Activated B cell treated with CpG ODN at 0.5 μM for 24 hours (primary cell): Measurements from ENCODE around the gene DCAKD. TPM values are rescaled to one million over a fixed set of nuclear protein-coding genes. Genes with fewer than 3 reads are reported as not detected.

Source experiments
- ATAC-seq: fragments of 200-7000 bp; cut with Tn5 transposase; one replicate; pipeline ENCODE4 v1.10.0; 2021; ENCODE audit warnings: low read depth, mild to moderate bottlenecking, moderate library complexity
- CTCF ChIA-PET: fragments of 350-600 bp; sonication (Branson Sonifier 250); formaldehyde crosslinking; loops from one replicate; lab custom pipeline; 2021; ENCODE audit warnings: antibody characterized with exemption; lab: Charles Lee
- POLR2A ChIA-PET: fragments of 350-600 bp; sonication (Branson Sonifier 250); formaldehyde crosslinking; loops from one replicate; lab custom pipeline; 2021; ENCODE audit warnings: antibody characterized with exemption; lab: Charles Lee
- DNase-seq: peaks from one replicate; pipeline ENCODE4 v3.0.0; 2022
- H3K27ac Mint-ChIP-seq: one replicate; pipeline ENCODE4 v1.8.0; 2020; ENCODE audit warnings: mixed read lengths
- H3K27me3 Mint-ChIP-seq: one replicate; pipeline ENCODE4 v1.8.0; 2021; ENCODE audit warnings: mixed read lengths
- H3K36me3 Mint-ChIP-seq: one replicate; pipeline ENCODE4 v1.8.0; 2021; ENCODE audit warnings: low read depth, mixed read lengths
- H3K4me1 Mint-ChIP-seq: one replicate; pipeline ENCODE4 v1.8.0; 2021; ENCODE audit warnings: mixed read lengths
- H3K4me3 Mint-ChIP-seq: one replicate; pipeline ENCODE4 v1.8.0; 2020; ENCODE audit warnings: mild to moderate bottlenecking, mixed read lengths
- H3K9me3 Mint-ChIP-seq: one replicate; pipeline ENCODE4 v1.8.0; 2020; ENCODE audit warnings: mixed read lengths
- CTCF ChIP-seq: fragments of 200-600 bp; IDR thresholded peaks from one replicate; pipeline ENCODE4 v1.8.0; 2022; ENCODE audit warnings: antibody characterized with exemption, mild to moderate bottlenecking
- intact Hi-C: fragments of 100-400 bp; cut with micrococcal nuclease; formaldehyde crosslinking; loops from one replicate; pipeline ENCODE4 v1.15.1; 2024
- total RNA-seq: library from RNA; stranded (reverse); gene quantifications from 2 replicates; pipeline ENCODE4 v1.2.3, GENCODE V29; 2022

The DCAKD gene
- total RNA-seq, 1 donor from 2014 or later, result 15.6 TPM

- H3K27me3 Mint-ChIP-seq, result no peaks in the 10 kb centered on the region
- H3K4me1 Mint-ChIP-seq, result peaks cover 8% of the 10 kb centered on the region
- no peak overlapping the region for H3K27ac Mint-ChIP-seq
- intact Hi-C loops, result loop anchor here (1.0 to 5.0 kb wide), 3 partner anchors 36 to 129 kb away; partner anchors contain the start of genes C1QL1 and PLCD3
- no peak for DNase-seq
- no peak overlapping the region for H3K4me3 Mint-ChIP-seq
- no peak for TF ChIP-seq CTCF
- ChIA-PET POLR2A (interaction anchor here (1.0 kb wide), 1 partner anchor 35 kb away, joined by 3 read pairs; the partner anchor contains the start of gene NMT1), CTCF (interaction anchor here (1.0 to 2.1 kb wide), 3 partner anchors 10 to 102 kb away, joined by 3 to 8 read pairs (median 3); no protein-coding TSS in a partner anchor)
- H3K9me3 Mint-ChIP-seq, result no peaks in the 10 kb centered on the region
- peak; percentile 35 for ATAC-seq
- peaks cover 80% of the 10 kb centered on the region for H3K36me3 Mint-ChIP-seq
Measured at GRCh38 chr17:45096141-45096540, 44.7 kb upstream of the DCAKD start.

- Mint-ChIP-seq H3K27me3 (no peaks in the 10 kb centered on the region), H3K36me3 (peaks cover 83% of the 10 kb centered on the region), H3K27ac (no peak overlapping the region), H3K4me3 (no peak overlapping the region), H3K9me3 (no peaks in the 10 kb centered on the region), H3K4me1 (peaks cover 5% of the 10 kb centered on the region)
- DNase-seq (no peak), ATAC-seq (no peak)
- ChIA-PET POLR2A (interaction anchor here (0.5 to 1.2 kb wide), 2 partner anchors 44 to 318 kb away, joined by 9 to 11 read pairs; no protein-coding TSS in a partner anchor), CTCF (interaction anchor here (1.0 kb wide), 1 partner anchor 175 kb away, joined by 3 read pairs; no protein-coding TSS in a partner anchor)
- intact Hi-C loops, result no loop called here
- TF ChIP-seq CTCF, result no peak
Measured at GRCh38 chr17:45093444-45094110, 42.1 kb upstream of the DCAKD start.

- ChIA-PET CTCF (no interaction called here), POLR2A (no interaction called here)
- Mint-ChIP-seq H3K27me3 (no peaks in the 10 kb centered on the region), H3K36me3 (peaks cover 83% of the 10 kb centered on the region), H3K4me3 (no peak overlapping the region), H3K27ac (no peak overlapping the region), H3K4me1 (peaks cover 5% of the 10 kb centered on the region), H3K9me3 (no peaks in the 10 kb centered on the region)
- no peak for ATAC-seq
- DNase-seq, result no peak
- TF ChIP-seq CTCF, result no peak
- intact Hi-C loops, result no loop called here
Measured at GRCh38 chr17:45092911-45093430, 41.5 kb upstream of the DCAKD start.

- no peak for TF ChIP-seq CTCF
- Mint-ChIP-seq H3K27me3 (no peaks in the 10 kb centered on the region), H3K9me3 (no peaks in the 10 kb centered on the region), H3K4me3 (no peak overlapping the region), H3K36me3 (peaks cover 83% of the 10 kb centered on the region), H3K4me1 (peaks cover 5% of the 10 kb centered on the region), H3K27ac (no peak overlapping the region)
- ChIA-PET POLR2A (no interaction called here), CTCF (interaction anchor here (0.7 kb wide), 1 partner anchor 782 kb away, joined by 3 read pairs; no protein-coding TSS in a partner anchor)
- DNase-seq, result no peak
- ATAC-seq, result no peak
- intact Hi-C loops, result no loop called here
Measured at GRCh38 chr17:45091778-45092425, 40.5 kb upstream of the DCAKD start.

- TF ChIP-seq CTCF, result no peak
- POLR2A ChIA-PET, result no interaction called here
- Mint-ChIP-seq H3K27me3 (no peaks in the 10 kb centered on the region), H3K9me3 (no peaks in the 10 kb centered on the region), H3K36me3 (peaks cover 81% of the 10 kb centered on the region), H3K4me3 (no peak overlapping the region), H3K4me1 (no peaks in the 10 kb centered on the region), H3K27ac (no peak overlapping the region)
- ATAC-seq (no peak), DNase-seq (no peak)
- CTCF ChIA-PET, result interaction anchor here (1.5 kb wide), 1 partner anchor 45 kb away, joined by 5 read pairs; the partner anchor contains the start of gene ACBD4
- intact Hi-C loops, result no loop called here
Measured at GRCh38 chr17:45090711-45091110, 39.3 kb upstream of the DCAKD start.
